Bone marrow (tissue), 2 donors: Measurements from ENCODE around the gene CEP85.

Experiments used
- DNase-seq, 2 donors: peaks; one replicate each; lab custom pipeline; 2025; lab: John Stamatoyannopoulos, UW

CEP85 gene

DNA sequence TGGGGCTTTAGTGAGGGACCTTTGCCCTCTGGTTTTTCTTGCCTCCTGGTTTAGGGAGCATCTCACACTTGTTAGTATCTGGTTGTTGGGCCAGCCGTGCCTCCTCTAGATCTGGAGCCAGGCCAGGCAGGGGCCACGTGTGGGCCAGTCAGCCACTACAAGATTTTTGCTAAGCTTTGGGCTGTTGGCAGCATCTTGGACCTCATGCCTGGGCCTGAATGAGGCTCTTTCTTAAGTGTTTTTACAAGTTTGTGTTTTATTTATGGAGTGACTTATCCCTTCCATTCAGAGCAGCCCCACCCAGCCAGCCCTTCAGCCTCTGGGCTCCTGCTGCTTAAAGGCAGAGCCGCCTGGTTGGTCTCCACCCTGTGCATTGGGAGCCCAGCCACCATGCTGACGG is 44.3 kb downstream of the CEP85 start:
- no peak for DNase-seq

DNA sequence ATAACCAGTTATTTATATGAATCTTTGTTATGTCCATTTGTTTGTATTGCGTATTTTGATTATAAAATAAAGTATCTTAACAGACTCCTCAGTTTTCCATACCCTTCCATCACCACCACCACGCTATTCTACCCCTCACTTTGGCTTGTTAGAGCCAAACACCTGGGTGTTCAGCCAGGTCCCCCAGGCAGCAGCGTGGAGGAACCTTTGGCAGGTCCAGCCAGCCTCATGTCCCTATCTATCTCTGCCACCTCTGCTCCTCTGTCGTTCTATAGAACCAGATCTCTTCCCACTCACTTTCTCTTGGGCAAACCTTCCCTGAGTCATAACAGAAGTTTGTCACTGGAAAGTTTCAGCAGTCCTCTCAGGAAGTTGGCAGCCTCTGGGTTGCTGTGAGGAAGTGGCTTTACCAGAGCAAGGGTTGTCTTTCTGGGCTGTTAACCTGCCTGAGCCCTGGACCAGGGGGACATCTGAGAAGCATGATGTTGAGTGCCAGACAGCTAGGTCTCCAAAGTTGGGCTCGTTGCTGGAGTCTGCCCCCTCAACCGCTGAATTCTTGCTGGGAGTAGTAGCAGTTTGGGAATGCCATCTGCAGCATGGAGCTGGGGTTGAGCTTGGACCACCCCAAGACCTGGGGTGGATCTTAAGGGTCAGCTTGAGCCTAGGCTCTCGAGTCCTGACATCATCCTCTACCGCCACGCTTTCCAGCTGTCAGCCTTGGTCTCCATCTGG is 44.9 kb downstream of the CEP85 start:
- DNase-seq: peak; percentile 36 to 57

DNA sequence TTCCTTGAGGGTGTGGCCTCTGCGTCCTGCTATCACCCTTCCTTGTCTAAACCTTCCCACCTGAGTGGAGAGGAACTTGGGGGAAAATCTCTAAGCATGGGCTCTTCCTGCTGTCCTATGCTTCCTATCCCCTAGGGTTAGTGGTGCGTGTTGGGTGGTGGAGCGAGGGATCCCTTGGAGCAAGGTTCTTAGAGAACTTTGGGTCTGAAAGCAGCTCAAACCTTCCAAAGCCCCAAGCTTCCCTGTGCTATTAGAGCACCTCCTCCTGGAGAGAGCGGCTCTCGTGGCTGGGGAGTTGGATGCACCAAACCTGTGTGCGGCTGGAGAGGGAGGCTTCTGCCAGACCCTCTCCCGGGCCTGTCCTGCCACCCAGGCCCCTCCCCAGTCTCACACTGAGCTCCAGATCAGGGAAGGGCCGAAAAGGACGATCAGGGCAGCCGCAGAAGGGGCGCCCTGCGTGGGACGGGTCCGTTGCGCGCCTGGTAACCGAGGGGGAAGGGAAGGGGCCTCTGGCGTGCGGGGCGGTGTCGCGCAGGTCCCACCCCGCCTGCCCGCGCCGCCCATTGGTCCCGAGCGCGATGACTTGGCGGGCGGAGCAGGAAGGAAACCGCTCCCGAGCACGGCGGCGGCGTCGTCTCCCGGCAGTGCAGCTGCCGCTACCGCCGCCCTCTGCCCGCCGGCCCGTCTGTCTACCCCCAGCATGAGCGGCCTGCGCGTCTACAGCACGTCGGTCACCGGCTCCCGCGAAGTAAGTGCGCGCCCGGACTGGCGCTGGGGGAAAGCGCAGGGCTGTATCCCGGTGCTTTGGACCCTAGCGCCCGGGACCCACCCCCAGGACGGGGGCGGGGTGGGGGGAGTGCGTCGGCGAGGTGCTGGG is 45.7 kb downstream of the CEP85 start, which contains the start of gene SH3BGRL3:
TSS of gene SH3BGRL3 (plus strand) at position 631 of the 877 bp plus-strand sequence. CDS start at position 701, 70 bp downstream.
- peak; percentile 70 to 71 for DNase-seq

DNA sequence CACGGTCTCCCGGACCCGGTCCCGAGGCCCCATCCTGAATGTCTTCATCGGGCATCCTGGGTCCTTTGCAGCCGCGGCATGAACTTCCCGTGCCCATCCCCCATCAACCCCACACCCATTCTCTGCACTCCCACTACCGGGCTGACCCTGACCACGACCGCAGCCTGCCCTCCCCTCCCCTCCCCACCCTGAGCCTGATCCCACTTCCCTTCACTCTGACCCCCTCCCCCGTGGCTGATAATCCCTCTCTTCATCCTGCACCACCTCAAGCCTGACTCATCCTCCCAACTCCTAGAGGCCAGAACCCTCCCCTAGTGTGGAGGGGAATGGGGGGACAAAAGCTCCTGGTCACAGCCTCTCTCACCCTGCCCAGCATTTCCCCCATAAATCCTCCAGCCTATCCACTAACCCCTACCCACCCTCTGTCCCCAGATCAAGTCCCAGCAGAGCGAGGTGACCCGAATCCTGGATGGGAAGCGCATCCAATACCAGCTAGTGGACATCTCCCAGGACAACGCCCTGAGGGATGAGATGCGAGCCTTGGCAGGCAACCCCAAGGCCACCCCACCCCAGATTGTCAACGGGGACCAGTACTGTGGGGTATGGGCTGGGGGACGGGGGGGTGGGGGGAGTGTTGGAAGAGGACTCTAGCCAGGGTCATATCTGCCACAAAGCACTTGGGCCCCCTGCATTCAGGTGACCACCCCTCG is 46.5 kb downstream of the CEP85 start:
- peak in 1 of 2 donors; percentile 22 for DNase-seq

DNA sequence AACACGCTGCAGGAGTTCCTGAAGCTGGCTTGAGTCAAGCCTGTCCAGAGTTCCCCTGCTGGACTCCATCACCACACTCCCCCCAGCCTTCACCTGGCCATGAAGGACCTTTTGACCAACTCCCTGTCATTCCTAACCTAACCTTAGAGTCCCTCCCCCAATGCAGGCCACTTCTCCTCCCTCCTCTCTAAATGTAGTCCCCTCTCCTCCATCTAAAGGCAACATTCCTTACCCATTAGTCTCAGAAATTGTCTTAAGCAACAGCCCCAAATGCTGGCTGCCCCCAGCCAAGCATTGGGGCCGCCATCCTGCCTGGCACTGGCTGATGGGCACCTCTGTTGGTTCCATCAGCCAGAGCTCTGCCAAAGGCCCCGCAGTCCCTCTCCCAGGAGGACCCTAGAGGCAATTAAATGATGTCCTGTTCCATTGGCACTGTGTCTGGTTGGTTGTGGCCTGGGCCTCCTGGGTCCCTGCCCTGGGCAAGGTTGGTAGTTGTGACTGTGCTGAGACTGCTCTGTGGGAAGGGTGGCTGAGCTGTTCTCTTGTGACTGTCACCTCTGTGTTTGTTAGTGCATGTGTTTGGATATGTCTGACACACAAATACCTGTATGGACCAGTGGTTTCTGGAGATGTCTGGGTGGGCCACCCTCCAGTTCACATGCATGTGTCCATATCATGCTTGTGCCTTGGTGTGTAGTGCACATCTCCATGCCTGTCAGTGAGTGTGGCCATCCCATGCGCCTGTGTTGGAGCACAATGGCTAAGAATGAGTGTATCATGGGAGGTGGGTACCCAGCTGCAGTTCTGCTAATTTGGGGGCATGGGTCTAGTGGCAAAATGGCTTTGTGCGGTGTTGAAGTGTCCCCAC is 47.3 kb downstream of the CEP85 start:
- no peak for DNase-seq

DNA sequence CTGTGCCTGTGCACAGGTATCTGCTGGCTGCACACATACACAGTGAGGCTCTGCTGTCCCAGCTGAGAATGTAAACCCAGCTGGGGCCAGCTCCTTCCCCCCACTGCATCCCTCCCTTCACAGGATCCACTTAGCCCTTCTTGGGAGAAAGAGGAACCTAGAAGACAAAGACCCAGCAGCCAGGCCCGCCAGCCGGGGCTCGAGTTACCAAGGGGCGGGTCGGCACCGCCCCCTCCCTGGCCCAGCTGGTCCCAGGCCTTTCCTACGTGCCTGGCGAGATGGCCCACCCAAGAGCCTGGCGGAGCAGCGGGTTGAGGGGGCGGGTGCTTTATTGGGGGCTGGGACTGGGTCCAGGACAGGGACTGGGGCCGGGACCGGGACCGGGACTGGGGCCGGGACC is 48.0 kb downstream of the CEP85 start:
- DNase-seq: peak in 1 of 2 donors; percentile 37

DNA sequence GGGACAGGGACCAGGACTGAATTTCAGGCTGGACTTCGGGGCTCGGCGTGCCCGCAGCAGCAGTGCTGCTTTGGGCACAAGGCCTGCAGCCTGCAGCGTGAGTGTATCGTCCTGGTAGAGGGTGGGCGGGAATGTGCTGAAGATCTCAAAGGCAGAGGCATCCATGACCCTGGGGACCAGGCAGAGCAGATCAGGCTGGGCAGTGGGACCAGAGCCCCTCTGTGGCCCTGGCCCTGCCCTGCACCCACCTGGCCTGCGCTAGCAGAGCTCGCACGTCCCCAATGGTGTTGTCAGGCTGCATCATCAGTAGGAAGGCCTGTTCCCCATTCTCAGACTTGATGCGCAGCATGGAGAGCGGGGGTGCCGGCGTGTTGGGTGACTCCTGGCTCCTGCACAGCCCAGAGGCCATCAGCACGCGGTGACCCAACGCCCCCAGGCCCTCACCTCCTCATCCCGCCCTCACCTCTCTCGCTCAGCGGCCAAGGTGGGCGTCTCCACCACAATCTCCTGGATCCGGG is 48.5 kb downstream of the CEP85 start:
- DNase-seq: no peak

DNA sequence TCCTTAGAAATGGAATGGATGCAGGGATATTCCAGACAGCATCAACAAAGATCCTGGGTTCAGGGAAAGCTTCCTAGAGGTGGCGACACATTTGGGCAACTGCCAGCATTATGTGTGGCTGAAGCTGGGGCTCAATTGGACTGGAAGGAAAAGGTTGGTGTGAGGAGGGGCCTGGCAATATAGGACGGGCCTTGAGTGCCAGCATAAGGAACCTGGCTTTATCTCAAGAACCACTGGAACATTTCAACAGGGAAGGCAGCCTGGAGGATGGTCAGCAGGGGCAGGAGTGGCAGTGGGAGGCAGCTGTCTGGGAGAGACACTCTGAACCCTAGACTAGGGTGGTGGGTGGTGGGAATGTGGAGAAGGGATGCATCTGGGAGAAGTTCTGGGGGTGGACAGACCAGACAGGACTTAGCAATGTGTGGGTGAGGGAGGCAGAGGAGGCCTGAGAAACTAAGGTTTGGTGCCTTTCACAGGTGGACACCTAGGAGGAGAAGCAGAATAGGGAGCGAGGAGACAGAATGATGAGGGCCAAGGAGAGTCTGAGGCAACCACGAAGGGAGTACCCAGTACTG is 49.4 kb downstream of the CEP85 start:
- DNase-seq: no peak

DNA sequence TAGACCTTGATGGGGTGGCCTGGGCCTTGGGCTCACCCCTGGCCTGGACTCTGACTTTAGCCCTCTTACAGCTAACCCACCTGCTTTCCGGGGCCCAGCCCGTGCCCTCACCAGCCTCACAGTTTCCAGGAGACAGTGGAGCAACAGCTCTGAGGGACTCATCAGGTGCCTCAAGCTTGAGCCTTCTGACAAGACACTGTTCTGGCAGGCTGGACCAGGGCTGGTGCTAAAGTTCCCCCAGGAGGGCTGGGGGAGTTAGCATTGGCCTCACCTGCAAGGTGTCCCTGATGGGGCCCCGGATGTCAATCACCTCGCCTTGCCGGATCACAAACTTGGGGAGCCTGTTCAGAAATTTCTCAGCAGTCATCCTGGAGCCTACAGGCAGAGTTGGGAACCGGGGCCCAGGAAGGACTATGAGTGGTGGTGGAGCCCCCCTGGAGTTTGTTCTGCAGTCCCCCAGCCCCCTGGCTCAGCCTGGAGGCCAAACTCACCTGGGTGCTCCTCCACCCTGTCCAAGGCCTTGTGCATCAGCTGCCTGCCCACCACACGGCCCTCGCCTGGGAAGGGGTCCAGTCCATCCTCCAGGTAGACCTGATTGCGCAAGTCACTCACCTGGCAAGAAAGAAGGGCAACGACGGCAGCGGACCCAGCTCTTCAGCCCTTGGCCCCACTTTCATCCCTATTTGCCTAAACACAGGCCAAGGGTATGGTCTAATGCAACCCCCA is 50.0 kb downstream of the CEP85 start:
- no peak for DNase-seq

DNA sequence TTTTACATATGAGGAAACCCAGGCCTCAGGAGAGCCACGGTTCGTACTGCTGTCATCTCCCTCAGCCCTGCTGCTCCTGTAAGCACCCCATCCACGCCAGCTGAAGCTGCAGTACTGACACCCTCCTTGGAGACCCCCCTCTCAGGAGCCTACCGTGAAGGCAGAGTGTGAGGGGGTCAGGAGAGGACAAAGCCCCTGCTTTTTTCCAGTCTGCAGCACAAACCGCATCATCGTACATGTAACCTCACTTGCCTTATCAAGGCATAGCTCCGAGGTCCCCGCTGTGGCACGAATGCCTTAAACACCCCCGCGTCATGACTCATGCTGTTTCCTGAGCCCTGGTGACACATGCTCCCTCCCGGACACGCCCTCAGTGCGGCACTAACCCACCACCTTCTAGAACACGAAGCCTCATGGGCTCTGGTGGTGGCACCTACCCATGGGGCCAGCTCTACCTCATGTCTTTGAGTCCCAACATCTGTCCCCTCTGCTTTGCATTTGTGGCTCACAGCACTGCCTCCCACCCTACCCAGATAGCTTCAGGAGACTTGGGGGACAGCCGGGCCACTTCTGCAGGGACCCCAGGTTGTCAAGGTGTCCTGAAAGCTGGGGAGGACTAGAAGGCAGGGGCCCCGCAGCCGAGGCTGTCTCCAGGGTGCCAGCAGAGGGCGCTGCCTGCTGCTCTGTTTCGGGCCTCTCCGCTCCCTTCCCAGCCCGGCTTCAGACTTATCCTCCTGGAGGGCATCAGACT is 50.8 kb downstream of the CEP85 start:
- DNase-seq: peak; percentile 74 to 97

DNA sequence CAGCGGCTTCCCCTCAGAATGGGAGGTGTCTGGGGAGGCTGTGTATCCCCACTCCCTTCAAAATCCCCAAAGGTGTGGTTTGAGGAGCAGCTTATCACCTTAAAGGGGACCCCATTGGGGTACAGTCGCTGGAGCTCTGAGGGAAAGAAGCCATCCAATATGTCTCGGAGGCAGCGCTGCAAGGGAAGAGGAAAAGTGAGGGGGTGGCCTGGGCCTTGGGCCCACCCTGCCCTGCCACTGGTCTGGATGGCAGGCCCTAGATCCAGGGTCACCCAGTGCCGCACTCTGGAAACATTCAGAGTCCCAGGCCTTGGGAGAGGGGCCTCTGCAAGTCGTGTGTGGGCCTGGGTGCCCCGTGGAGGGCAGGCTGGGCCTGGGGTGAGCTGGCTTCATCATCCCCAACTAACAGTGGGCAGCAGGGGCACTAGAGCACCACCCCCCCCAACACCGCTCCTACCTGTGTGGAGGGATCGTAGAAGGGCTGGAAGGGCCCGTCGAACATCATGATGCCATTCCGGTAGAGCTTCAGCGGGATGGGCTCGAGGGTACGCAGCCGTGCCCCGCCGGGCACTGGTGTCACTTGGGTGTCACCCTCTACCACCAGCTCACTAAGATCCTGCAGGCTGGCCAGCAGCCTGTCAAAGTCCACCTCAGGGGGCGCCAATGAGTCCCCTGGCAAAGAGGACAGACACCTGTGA is 51.5 kb downstream of the CEP85 start:
- DNase-seq: no peak

DNA sequence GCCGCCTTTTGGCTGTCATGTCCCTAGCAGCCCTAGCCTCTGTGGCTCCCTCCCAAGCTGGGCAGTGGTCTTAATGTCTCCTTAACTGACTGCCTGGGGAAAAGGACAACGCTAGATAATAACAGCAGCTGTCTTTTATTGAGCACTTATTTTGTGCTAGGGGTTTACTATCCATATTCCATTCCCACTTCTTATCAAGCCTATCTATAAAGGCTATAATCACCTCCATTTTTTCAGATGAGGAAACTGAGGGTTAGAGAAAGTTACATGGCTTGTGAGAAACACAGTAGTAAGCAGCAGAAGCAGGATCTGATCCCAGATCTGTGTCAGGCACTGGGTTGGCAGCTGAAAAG is 52.0 kb downstream of the CEP85 start:
- no peak for DNase-seq

DNA sequence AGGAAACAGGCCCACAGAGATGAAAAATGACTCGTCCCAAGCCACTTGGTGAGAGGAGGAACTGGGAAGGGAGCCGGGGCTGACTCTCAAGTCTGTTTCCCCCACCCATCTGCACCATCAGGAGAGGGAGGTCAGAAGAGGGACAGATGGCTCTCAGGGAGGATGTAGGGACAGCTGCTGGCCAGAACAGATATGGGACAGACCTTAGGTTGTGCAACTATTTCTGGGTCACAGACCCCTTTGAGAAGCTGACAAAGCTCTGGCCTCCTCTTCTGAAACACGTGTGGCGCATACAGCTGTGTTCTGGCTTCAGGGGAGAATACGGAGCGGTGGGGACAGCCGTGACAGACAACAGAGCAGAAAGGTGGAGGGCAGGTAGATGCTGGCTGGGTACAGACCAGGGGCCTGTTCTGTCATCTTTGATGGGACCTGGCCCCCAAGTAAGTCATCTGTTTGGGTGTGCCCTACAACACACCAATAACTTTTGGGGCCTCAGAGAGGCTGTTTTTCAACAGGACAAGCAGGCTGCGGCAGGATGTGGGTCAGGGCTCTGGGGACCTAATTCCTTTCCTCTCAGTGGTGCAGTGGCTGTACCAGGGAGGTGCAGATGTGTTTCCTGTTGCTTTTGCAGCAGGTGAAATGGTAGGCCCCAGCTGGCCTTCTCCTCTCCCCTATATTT is 53.2 kb downstream of the CEP85 start:
- DNase-seq: peak in 1 of 2 donors; percentile 84

DNA sequence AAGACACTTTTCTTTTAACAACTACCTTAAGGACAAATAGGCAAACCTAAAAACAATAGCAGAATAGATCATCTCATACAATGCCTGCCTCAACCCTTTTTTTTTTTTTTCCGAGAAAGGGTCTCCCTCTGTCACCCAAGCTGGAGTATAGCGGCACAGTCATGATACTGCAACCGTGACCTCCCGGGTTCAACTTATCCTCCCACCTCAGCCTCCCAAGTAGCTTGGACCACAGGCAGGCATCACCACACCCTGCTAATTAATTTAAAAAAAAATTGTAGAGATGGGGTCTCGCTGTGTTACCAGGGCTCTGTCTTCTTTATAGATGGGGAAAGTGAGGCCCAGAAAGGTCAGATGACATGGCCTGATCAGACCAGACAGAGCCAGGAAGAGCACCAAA is 53.8 kb downstream of the CEP85 start:
- DNase-seq: no peak

DNA sequence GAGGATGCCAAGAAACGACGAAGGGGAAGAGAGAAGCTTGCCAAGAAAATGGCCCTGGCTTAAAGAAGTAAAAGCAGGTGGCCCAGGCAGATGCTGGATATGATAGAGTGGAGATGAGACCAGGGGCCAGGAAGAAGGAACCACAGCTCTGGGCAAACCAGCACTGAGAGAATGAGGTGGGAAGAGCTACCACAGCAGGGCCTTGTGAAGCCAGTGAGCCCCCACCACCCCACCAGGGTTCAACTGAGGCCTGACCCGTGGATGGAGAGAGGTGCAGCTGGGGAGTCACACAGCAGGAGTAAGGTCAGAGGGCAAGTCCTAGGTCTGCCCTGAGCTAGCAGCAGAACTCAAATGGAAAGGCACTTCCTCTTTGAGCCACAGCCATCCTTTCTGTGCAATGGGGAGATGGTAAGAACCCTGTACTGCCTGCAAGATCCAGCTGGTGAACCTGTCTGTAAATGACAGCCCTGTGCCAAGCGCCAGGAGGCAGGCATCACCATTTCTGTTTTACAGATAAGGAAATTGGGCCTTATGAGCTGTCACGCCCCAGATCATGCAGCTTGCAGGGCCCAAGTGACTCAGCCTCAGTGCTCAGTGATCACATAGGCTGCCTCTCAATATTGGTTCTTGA is 54.4 kb downstream of the CEP85 start:
- DNase-seq: peak in 1 of 2 donors; percentile 74

DNA sequence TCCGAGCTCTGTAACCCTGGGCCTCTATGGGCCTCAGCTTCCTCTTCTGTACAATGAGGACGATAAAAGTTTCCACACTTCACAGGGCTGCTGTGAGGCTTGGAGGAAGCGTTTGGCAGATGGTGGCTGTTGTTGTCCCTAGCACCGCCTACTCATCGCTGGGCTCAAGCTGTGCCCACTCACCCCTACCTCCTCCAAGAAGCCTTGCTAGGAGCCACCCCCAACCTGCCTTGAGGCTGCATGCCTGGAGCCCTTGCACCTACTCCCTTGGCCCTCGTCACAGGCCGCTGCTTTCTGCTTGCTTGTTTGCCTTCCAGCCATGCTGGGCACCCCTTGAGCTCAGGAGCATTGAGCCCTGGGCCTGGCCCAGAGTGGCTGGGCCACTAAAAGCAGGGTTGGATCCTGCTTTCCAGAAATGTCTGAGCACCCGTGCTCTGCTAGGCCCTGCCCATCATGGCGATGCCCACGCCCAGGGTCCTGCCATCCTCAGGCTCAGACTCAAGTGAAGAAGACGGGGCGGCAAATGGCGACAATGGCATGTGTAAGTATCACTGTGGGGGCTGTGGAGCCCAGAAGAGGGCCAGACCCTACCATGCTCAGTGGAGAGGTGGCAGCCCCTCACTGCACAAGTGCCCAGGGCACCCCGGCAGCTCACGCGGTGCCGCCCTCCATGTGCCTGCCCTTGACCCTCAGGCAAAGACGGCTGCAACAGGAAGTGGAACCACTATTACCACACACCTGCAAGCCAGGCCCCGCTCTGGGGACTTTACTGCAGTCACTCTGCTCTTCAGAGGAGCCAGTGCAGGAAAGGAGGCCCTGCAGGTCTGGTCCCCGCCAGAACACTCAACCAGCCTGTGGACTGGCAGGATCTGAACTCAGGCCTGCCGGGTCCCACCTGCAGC is 55.4 kb downstream of the CEP85 start:
- peak; percentile 30 to 98 for DNase-seq
